ENCODE measurements around the gene HDAC4. TPM values are rescaled to one million over a fixed set of nuclear protein-coding genes. Genes with fewer than 3 reads are reported as not detected.

Gene HDAC4
- total RNA-seq, 1 experiment from 2014 or later: 40.1 TPM

DNA sequence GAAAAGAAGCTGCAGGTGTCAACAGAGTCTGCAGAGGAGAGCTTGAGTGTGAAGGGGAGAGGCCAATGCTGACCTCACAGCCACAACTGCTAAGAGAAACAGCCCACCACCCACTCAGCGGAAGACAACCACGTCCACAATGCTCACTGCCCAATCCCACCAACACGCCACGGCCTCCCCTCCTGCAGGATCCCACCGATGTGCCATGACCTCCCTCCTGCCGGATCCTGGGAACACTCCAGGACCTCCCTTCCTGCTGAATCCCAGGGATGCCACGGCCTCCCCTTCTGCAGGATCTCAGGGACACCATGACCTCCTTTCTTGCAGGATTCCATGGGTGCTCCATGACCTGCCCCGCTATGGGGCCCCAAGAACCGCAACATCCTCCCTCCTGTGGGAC, 285.2 kb downstream of the HDAC4 start:
- H3K4me1 ChIP-seq (ENCODE audit: control insufficient read depth, insufficient read depth, low read length): no peaks in the 10 kb centered on the region
- ChIA-PET CTCF (no interaction called here), POLR2A (no interaction called here)
- ATAC-seq: no peak
- no peaks in the 10 kb centered on the region for H3K36me3 ChIP-seq (ENCODE audit: control insufficient read depth, insufficient read depth, low read length)
- TF ChIP-seq, protein P1, sequence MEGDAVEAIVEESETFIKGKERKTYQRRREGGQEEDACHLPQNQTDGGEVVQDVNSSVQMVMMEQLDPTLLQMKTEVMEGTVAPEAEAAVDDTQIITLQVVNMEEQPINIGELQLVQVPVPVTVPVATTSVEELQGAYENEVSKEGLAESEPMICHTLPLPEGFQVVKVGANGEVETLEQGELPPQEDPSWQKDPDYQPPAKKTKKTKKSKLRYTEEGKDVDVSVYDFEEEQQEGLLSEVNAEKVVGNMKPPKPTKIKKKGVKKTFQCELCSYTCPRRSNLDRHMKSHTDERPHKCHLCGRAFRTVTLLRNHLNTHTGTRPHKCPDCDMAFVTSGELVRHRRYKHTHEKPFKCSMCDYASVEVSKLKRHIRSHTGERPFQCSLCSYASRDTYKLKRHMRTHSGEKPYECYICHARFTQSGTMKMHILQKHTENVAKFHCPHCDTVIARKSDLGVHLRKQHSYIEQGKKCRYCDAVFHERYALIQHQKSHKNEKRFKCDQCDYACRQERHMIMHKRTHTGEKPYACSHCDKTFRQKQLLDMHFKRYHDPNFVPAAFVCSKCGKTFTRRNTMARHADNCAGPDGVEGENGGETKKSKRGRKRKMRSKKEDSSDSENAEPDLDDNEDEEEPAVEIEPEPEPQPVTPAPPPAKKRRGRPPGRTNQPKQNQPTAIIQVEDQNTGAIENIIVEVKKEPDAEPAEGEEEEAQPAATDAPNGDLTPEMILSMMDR (IDR thresholded peaks at IDR 0.05): no peak
- TF ChIP-seq POLR2AphosphoS5 (IDR thresholded peaks at IDR 0.05; ENCODE audit: low read depth, low read length) (no peak), TCF7L2 (IDR thresholded peaks at IDR 0.05; ENCODE audit: low read depth, low read length) (no peak), SIN3A (IDR thresholded peaks at IDR 0.05; ENCODE audit: borderline replicate concordance, insufficient read depth, low read depth, low read length) (no peak)
- TF ChIP-seq, protein P2, sequence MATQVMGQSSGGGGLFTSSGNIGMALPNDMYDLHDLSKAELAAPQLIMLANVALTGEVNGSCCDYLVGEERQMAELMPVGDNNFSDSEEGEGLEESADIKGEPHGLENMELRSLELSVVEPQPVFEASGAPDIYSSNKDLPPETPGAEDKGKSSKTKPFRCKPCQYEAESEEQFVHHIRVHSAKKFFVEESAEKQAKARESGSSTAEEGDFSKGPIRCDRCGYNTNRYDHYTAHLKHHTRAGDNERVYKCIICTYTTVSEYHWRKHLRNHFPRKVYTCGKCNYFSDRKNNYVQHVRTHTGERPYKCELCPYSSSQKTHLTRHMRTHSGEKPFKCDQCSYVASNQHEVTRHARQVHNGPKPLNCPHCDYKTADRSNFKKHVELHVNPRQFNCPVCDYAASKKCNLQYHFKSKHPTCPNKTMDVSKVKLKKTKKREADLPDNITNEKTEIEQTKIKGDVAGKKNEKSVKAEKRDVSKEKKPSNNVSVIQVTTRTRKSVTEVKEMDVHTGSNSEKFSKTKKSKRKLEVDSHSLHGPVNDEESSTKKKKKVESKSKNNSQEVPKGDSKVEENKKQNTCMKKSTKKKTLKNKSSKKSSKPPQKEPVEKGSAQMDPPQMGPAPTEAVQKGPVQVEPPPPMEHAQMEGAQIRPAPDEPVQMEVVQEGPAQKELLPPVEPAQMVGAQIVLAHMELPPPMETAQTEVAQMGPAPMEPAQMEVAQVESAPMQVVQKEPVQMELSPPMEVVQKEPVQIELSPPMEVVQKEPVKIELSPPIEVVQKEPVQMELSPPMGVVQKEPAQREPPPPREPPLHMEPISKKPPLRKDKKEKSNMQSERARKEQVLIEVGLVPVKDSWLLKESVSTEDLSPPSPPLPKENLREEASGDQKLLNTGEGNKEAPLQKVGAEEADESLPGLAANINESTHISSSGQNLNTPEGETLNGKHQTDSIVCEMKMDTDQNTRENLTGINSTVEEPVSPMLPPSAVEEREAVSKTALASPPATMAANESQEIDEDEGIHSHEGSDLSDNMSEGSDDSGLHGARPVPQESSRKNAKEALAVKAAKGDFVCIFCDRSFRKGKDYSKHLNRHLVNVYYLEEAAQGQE (IDR thresholded peaks at IDR 0.05; ENCODE audit: insufficient read depth in 1 of 2, low read depth in 2 of 2, low read length in 1 of 2): no peak
- H3K9me3 ChIP-seq (ENCODE audit: control insufficient read depth, insufficient read depth, low read depth, low read length): no peaks in the 10 kb centered on the region
- in situ Hi-C loops (cut with HindIII; ENCODE audit: low pct_unique_long_range_greater_than_20kb, low sequenced_read_pairs) (no loop called here), intact Hi-C loops (cut with micrococcal nuclease; ENCODE audit: unreplicated experiment) (no loop called here)
- H3K27me3 ChIP-seq (ENCODE audit: control insufficient read depth, insufficient read depth, low read length): no peaks in the 10 kb centered on the region
- BruUV-seq (replicated peaks): no TSS peak
- no peak overlapping the region for H3K4me3 ChIP-seq (ENCODE audit: low read depth in 2 of 2, low read length in 2 of 2)
- DNase-seq (ENCODE audit: low read depth, low spot score): no peak
- no peak overlapping the region for H3K27ac ChIP-seq (ENCODE audit: low read length)

GRCh38 chr2:239114616-239115265, 286.1 kb downstream of the HDAC4 start:
- TF ChIP-seq POLR2AphosphoS5 (IDR thresholded peaks at IDR 0.05; ENCODE audit: low read depth, low read length): no peak
- TF ChIP-seq, protein P1 (IDR thresholded peaks at IDR 0.05): no peak
- no peak overlapping the region for H3K4me3 ChIP-seq (ENCODE audit: low read depth in 2 of 2, low read length in 2 of 2)
- no peak overlapping the region for H3K27ac ChIP-seq (ENCODE audit: low read length)
- no peaks in the 10 kb centered on the region for H3K27me3 ChIP-seq (ENCODE audit: control insufficient read depth, insufficient read depth, low read length)
- ATAC-seq: no peak
- intact Hi-C loops (cut with micrococcal nuclease; ENCODE audit: unreplicated experiment) (no loop called here), in situ Hi-C loops (cut with HindIII; ENCODE audit: low pct_unique_long_range_greater_than_20kb, low sequenced_read_pairs) (no loop called here)
- no TSS peak for BruUV-seq (replicated peaks)
- no peaks in the 10 kb centered on the region for H3K4me1 ChIP-seq (ENCODE audit: control insufficient read depth, insufficient read depth, low read length)
- H3K36me3 ChIP-seq (ENCODE audit: control insufficient read depth, insufficient read depth, low read length): no peaks in the 10 kb centered on the region
- no peak for DNase-seq (ENCODE audit: low read depth, low spot score)
- ChIA-PET POLR2A (no interaction called here), CTCF (no interaction called here)
- H3K9me3 ChIP-seq (ENCODE audit: control insufficient read depth, insufficient read depth, low read depth, low read length): no peaks in the 10 kb centered on the region
